Measurements from ENCODE around the gene ATXN2L. TPM values are rescaled to one million over a fixed set of nuclear protein-coding genes. Genes with fewer than 3 reads are reported as not detected.

ATXN2L gene
- total RNA-seq, 1 experiment from 2014 or later: 270 TPM

DNA sequence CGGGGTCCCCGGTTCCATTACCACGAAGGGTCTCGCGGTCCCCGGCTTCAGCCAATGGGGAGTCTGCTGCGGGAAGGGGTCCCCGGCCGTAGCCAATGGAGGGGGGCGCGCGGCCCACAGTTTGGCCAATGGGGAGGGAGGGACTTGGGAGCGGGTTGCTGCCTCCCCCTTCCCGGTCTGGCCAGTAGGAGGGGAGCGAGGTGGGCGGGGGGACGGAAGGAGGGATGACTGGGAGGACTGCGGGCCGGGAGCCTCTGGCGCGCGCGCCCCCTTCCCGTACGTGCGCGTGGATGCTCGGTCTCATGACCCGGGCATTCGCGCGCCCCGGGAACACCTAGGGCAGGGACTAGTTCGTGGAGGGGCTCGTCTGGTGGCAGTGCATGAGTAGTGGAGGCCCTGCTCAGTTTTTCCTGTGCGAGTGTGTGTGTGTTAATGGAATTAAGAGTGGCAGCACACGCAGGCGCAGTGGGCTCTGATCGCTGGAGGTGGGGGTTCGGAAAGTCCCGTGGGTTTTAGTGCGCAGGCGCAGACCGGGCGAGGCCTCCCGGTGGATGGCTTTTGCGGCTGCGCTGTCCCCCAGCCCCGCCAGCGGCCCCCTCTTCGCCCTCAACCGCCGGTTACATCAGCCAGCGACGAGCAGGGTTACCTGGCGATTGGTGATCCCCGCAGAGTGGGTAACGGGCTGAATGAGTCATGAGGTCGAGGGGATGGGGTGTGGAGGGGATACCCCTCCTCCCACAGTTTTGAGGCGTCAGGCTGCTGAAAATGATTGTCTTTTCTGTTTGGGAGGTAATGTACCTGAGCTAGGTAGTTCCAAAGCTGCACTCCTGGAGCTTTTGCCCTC is 1.3 kb downstream of the ATXN2L start:
- H3K4me3 ChIP-seq (ENCODE audit: low read depth in 2 of 2, low read length in 2 of 2): peak overlapping the region; percentile 73 to 77
- TF ChIP-seq, protein P1, sequence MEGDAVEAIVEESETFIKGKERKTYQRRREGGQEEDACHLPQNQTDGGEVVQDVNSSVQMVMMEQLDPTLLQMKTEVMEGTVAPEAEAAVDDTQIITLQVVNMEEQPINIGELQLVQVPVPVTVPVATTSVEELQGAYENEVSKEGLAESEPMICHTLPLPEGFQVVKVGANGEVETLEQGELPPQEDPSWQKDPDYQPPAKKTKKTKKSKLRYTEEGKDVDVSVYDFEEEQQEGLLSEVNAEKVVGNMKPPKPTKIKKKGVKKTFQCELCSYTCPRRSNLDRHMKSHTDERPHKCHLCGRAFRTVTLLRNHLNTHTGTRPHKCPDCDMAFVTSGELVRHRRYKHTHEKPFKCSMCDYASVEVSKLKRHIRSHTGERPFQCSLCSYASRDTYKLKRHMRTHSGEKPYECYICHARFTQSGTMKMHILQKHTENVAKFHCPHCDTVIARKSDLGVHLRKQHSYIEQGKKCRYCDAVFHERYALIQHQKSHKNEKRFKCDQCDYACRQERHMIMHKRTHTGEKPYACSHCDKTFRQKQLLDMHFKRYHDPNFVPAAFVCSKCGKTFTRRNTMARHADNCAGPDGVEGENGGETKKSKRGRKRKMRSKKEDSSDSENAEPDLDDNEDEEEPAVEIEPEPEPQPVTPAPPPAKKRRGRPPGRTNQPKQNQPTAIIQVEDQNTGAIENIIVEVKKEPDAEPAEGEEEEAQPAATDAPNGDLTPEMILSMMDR (IDR thresholded peaks at IDR 0.05): no peak
- TF ChIP-seq SIN3A (IDR thresholded peaks at IDR 0.05; ENCODE audit: borderline replicate concordance, insufficient read depth, low read depth, low read length) (no peak), POLR2AphosphoS5 (IDR thresholded peaks at IDR 0.05; ENCODE audit: low read depth, low read length) (peak; percentile 86), TCF7L2 (IDR thresholded peaks at IDR 0.05; ENCODE audit: low read depth, low read length) (no peak), REST (IDR thresholded peaks at IDR 0.05; ENCODE audit: insufficient read depth in 1 of 2, low read depth in 2 of 2, low read length in 1 of 2) (no peak)
- in situ Hi-C loops (cut with HindIII; ENCODE audit: low pct_unique_long_range_greater_than_20kb, low sequenced_read_pairs): no loop called here
- CTCF ChIA-PET: no interaction called here
- POLR2A ChIA-PET: no interaction called here
- peaks cover 26% of the 10 kb centered on the region for H3K4me1 ChIP-seq (ENCODE audit: control insufficient read depth, insufficient read depth, low read length)
- H3K36me3 ChIP-seq (ENCODE audit: control insufficient read depth, insufficient read depth, low read length): peaks cover 40% of the 10 kb centered on the region
- DNase-seq (ENCODE audit: low read depth, low spot score): peak; percentile 76
- H3K27me3 ChIP-seq (ENCODE audit: control insufficient read depth, insufficient read depth, low read length): no peaks in the 10 kb centered on the region
- no peaks in the 10 kb centered on the region for H3K9me3 ChIP-seq (ENCODE audit: control insufficient read depth, insufficient read depth, low read depth, low read length)
- intact Hi-C loops (cut with micrococcal nuclease; ENCODE audit: unreplicated experiment): no loop called here
- peak; percentile 86 for ATAC-seq
- BruUV-seq (replicated peaks): no TSS peak
- H3K27ac ChIP-seq (ENCODE audit: low read length): peak overlapping the region; percentile 93

DNA sequence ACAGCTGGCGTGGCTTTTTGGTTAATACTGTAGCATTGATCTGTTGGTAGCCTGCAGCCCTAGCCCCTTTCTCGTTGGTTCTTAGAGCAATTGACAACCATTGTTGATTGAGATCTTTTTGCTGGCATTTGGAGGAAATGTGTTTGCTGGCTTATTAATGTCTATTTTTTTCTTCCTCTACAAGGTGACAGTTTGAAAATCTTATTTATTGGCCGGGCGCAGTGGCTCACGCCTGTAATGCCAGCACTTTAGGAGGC is 1.8 kb downstream of the ATXN2L start:
- no peak for DNase-seq (ENCODE audit: low read depth, low spot score)
- no TSS peak for BruUV-seq (replicated peaks)
- ChIA-PET POLR2A (no interaction called here), CTCF (no interaction called here)
- no peak for ATAC-seq
- no peaks in the 10 kb centered on the region for H3K9me3 ChIP-seq (ENCODE audit: control insufficient read depth, insufficient read depth, low read depth, low read length)
- TF ChIP-seq TCF7L2 (IDR thresholded peaks at IDR 0.05; ENCODE audit: low read depth, low read length) (no peak), SIN3A (IDR thresholded peaks at IDR 0.05; ENCODE audit: borderline replicate concordance, insufficient read depth, low read depth, low read length) (no peak), REST (IDR thresholded peaks at IDR 0.05; ENCODE audit: insufficient read depth in 1 of 2, low read depth in 2 of 2, low read length in 1 of 2) (no peak)
- TF ChIP-seq, protein P1 (IDR thresholded peaks at IDR 0.05): no peak
- intact Hi-C loops (cut with micrococcal nuclease; ENCODE audit: unreplicated experiment) (no loop called here), in situ Hi-C loops (cut with HindIII; ENCODE audit: low pct_unique_long_range_greater_than_20kb, low sequenced_read_pairs) (no loop called here)
- H3K36me3 ChIP-seq (ENCODE audit: control insufficient read depth, insufficient read depth, low read length): peaks cover 45% of the 10 kb centered on the region
- peak overlapping the region; percentile 73 to 77 for H3K4me3 ChIP-seq (ENCODE audit: low read depth in 2 of 2, low read length in 2 of 2)
- no peaks in the 10 kb centered on the region for H3K27me3 ChIP-seq (ENCODE audit: control insufficient read depth, insufficient read depth, low read length)
- peaks cover 26% of the 10 kb centered on the region for H3K4me1 ChIP-seq (ENCODE audit: control insufficient read depth, insufficient read depth, low read length)
- H3K27ac ChIP-seq (ENCODE audit: low read length): peak overlapping the region; percentile 93

All from Panc1 (cell line).